Stimulated activated CD4-positive, alpha-beta T cell treated with anti-CD3 and anti-CD28 coated beads, Interleukin-1b, Interleukin-23, amount 100 ng/mL, for 48 hours (primary cell): Measurements from ENCODE around the gene CTXND1.
A peak's percentile ranks its signal among the peaks of the same experiment; 100 is the strongest.

Experiments
- DNase-seq: peaks from one replicate; pipeline ENCODE4 v3.0.0-alpha.2; 2020

CTXND1 gene

DNA sequence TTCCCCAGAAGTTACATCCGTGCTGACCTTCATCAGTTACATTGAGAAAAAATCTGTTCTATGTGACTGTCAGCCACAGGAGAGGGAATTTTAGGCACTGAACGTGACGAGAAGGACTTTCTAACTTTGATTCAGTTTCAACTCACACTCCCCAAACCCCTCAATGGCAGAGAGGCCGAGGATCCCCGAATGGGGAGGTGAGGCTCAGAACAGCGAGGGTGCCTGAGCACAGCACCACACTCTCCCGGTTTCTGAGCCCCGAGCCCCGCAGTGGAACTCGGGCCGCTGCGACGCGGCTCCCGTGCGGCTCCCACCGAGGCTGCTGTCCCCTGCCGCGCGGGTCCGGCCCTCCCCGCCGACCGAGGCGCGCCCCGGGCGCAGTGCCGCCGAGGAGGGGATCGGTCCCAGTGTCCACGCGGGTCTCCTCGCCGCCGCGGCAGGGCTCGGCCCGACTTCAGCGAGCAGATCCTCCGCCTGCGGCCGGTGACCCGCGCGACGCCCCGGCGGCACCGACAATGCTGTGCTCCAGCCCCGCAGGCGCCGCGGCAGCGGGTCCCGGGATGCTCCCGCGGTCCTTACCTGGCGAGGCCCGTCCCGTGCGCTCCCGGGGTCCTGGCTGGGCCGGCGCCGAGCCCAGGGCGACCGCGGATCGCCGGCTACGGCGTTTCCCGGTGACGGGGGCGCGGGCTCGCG, 439 bp downstream of the CTXND1 start:
- DNase-seq, result no peak

DNA sequence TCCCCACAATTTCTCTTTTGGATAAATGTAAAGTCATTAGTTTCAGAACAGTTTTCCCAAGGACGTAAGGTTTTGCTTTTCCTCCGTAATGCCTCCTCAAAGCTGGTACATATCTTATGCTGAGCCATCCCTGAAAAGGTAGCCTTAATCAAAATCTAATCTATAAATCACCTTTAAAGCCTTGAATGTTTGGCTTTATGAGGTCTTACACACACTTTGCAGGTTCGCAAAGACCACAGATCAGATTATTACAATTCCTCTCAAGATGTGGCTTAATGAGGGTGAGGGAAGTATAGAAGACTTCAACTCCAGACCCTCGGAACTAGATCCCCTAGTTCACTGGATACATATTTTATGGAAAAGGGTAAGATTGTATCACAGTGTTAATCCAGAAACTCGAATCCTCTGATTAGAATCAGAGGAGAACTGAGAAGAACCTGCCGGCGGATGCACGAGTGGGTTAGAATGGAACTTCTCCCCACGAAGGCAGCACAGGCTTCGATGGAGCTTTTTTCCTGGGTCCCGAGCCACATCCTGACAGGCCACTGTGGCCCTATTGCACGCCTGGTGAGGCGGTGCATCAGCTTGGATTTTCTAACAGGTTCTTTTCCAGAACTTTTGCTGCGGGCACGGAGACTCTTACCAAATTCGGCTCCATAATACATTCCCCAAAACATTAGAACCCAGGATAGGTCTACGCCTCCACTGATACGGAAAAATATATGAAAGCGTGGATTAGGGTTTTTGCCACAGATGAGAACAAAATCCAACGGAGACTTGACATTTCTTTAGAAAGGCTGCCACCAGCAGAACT, 1.2 kb downstream of the CTXND1 start:
- no peak for DNase-seq

DNA sequence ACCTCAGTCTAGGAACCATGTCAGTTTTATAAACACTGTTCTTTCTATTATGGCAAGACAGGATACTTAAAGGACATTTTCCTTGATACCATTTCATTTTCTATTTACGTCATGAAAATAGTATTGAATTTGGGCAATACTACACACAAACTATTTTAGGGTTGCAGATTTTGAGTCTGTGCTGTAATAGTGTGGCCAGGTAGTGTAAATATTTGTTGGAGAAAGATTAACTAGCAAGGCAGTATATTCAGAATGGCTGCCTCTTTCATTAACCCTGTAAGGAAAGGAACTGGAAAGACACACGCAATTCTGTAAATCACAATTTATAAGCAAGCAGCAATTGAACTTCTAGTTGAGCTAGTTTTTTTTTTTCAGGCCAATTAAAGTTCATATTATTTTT, 2.0 kb downstream of the CTXND1 start:
- DNase-seq, result no peak

DNA sequence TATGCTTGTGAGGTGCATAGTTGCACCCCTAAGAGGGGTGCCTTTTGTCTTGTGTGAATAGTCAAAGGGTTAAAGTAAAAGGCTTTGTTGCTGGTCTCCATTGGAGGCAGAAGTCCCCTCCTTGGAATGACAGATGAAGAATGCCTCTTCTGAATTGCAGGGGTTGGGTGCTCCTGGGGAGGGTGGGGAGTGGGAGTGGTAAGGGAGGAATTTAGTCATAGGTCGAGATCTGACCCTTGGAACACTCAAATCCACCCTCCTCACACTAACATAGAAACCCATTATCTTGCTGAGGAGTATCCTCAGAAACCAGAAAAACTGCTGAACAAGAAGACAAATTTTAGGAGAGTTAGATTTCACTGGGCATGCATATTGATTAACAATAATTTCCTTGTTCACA, 4.7 kb downstream of the CTXND1 start:
- DNase-seq, result no peak

DNA sequence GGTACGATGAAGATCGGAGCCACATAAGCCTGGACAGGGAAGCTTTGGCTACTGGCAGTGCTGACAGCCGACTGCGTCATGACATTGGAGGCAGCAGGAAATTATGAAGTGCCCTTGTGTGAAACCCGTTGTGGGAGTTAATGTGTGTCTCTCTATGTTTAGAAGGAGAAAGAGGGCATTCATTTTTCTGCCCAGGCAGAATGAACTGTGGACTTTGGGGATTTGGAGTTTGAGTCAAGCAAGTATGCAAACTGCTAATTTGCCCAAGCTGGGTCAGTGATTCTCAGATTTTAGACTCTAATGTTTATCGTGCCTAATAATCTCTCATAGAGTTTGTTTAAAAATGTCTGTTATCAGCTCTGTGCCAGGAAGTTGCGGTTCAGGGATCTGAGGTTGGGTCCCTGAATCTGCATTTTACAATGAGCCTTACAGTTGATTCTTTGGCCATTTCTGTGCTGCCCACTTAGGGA, 5.6 kb downstream of the CTXND1 start:
- DNase-seq, result no peak

DNA sequence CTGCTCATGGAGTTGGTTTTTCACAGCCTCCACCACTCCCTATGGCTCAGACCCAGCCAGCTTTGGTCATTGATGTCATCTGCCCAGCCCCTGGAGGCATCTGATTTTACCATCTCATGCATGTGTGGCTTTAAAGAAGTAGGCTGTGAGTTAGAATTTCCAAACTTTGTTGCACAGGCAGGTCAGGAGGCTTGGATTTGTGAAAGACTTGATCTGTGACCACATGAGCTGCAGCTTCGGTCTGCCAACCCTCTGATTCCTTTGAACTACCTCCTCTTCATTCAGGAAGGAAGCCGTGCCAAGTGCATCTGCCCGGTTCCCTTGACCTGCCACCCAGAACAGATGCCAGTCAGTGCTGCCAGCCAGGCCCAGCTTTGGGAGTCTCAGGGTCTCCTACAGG, 9.2 kb downstream of the CTXND1 start:
- no peak for DNase-seq

DNA sequence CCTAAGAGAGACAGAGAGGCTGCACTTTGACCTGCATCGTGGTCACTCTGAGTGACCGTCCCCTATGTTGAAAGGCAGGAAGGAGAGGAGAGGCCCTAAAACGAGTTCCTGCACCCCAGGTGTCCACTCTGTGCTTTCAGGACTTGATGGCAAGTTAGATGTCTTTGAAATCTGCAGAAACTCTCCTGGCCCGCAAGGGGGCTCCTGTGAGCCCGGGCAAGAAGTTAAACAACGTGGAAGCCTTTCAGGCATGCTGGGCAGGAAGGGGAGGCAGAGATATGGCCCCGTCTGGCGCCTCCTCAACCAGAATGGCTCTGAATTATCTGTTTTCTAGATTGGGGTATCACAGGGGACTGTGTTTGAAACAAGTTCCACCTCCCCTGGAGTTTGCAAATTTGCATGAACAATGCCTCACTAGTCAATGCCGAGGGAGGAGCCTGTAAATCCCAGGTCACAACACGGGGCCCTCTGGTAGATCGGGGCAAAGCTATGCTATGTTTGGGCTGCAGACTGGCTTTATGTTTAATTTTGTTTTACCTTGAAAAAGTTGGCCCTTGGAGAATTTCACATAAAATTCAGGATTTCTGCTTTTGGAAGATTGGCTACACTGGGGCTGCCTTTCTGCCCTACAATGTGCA, 9.8 kb downstream of the CTXND1 start:
- peak; percentile 7 for DNase-seq

DNA sequence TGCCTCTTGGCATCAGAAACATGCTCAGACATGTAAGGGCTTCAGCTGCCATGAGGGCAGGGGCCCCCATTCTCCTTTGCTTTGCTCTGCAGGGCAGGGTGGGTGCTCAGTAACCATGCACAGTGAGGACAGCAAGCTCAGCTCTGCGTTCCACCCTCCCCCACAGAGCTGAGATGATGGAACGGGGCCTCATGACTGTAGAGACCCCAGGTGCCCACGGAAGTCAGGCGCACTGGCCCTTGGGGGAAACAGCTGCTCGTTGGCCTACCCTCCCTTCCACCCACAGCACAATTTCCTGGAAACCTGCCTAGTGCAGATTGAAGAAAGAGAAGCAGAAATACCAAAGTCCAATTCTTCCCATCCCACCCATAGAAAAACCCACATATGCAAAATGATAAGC, 10.5 kb downstream of the CTXND1 start:
- DNase-seq, result no peak

DNA sequence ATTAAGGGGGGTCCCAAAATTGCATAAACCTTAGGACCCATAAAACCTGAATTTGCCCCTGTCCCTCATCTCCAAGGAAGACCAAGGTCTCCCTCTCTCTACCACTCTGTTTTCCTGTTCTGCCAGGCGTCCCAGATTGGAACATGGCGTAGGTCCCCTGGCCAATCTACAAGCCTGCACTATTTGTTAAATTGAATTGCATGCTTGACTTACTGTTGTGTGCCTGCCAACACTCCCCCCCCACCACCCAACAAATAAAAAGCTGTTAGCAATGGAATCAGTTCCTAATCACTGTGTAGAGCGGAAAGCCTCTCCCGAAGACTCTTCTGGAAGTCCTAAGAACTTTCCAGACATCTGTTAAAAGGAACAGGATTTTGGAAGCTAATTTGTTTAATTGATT, 11.7 kb downstream of the CTXND1 start:
- DNase-seq, result no peak

DNA sequence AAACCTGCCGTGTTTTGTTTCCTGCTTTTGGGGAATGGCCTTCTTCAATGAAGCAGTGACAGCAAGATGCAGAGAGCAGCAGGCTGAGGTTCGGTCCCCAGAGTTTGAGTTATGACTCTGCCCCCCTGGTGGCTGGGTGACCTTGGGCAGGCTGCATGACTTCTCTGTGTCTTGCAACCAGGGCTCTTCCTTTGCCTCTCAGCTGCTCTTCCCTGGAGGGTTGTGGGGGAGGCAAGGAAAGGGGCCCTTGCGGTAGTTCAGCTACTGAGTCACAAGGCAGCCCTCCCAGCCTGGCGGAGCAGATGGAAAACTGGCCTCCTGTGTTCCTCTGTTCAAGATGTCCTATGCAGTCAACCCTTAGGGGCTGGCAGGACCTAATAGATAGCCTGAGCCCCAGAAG, 17.1 kb downstream of the CTXND1 start:
- DNase-seq, result peak; percentile 35

DNA sequence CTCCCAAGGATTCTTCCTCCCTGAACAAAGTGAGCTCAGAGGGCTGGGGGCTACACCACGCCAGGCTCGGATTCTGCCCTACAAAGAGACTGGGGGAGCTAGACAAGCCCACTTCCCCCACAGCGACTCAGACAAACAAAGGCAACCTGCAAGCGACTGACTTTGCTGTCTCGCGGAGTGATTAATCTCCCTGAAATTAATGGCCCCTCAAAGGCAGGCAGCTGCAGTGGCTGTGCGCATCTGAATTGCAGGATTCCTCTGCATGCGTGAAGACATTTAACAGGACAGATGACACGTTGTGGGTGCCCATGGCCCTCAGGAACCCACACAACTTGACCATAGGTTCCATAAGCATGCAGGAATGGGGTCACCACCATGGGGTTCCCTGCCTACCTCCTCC, 18.4 kb downstream of the CTXND1 start:
- no peak for DNase-seq

DNA sequence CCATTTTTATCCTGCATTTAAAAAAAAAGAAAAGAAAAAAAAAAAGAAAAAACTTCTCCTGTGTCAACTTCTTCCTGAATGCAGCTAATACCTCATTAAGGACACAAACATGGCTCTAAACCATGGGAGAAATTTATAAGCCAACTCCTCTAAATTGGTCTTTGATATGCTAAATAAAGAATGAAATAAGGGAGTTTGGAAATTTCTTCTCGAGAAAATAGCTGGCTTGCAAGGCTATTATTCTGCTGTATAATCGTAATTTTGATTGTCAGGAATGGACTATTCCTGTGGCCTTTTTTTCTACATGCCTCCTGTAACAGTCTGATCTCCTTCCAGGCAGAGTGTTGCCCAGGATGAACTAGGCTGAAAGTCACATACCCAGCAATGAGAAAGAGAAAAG, 20.6 kb downstream of the CTXND1 start:
- no peak for DNase-seq

DNA sequence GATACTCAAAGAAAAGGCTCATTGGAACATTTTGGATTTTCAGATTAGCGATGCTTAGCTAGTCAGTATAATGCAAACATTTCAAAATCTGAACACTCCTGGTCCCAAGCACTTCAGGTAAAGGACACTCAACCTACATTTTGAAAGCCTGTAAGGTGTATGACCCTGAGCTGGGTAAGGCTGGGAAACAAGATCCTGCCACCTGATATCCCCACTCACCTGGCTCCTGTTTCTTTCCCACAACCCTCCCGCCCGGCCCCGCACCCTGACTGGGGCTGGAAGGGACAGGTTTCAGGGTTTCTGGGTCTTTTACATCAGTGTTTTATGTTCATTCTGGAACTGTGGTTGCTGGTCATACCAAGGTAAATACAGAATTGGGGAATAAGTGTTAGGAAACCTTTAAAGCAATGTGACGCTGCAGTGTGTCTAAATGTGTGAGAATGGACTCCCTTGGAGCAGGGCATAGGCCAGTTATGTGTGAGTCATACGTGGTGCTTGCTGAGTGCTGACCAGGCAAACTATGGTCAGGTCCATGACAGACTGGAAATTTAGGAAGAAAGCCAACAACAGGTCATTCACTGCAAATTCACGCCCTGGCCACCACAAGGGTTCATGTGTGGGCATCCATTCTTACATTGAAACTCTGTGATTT, 22.9 kb downstream of the CTXND1 start:
- DNase-seq, result no peak

DNA sequence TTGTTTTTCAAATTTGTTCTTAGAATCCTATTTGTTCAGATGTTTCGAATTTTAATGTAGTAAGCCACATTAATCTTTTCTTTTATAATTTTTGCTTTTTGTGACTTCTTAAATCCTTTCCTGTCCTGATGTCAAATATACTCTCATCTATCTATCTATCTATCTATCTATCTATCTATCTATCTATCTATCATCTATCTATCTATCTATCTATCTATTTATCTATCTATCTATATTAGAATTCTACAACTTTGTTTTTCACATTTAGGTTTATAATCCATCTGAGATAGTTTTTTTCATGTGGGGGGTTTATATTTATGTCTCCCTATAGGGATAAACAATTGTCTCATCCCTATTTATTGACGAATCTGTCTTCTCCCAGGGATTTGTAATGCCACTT, 32.1 kb downstream of the CTXND1 start:
- DNase-seq, result no peak

DNA sequence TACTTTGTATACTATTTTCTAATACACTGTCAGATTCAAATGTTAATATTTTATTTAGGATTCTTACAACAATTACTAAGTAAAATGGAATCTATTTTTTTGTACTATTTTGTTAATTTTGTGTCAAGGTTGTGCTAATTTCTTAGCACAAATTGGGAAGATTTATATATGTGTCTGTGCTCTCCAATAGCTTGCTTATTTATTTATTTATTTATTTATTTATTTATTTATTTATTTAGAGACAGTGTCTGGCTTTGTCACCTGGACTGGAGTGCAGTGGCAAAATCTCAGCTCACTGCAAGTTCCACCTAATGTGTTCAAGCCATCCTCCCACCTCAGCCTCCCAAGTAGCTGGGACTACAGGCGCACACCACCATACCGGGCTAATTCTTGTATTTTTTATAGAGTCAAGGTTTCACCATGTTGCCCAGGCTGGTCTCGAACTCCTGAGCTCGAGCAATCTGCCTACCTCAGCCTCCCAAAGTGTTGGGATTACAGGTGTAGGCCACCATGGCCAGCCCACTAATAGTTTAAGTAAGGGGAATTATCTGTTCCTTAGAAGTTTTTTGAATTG, 34.6 kb downstream of the CTXND1 start:
- DNase-seq, result no peak

DNA sequence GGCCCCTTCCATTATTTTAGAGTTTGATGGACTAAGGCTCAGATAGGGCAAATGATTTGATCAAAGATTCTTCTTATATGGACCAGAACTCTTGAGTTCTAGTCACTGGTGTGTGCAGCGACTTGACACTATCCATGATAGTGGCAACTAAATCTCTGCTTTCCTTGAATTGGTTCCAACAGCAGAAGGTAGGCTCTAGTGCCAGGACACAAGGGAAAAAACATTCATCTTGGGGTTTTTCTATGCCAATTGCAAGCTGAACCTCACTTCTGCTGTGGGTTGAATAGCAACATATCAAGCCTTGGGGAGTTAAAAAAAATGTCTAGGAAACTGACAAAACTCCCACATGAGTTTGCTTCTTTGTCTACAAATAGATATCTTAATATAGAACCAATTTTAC, 35.1 kb downstream of the CTXND1 start:
- DNase-seq, result no peak

DNA sequence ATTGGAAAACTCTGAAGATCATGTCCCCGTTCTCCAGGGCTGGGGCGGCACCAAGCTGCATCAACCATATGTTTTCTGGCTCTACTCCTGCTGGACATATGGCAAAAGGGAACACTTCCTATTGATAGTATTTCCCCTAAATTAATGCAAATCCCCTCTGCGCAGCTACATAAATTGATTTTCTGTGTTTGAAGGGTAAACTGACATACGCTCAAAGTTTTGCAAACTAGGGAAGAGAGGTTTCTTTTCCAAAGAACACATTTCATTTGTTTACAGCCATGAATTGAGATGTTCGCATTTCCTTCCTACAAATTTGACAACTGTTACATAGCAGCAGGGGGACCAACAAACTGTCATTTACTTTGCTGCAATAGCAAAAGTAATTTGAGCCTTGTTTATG, 35.9 kb downstream of the CTXND1 start:
- no peak for DNase-seq

DNA sequence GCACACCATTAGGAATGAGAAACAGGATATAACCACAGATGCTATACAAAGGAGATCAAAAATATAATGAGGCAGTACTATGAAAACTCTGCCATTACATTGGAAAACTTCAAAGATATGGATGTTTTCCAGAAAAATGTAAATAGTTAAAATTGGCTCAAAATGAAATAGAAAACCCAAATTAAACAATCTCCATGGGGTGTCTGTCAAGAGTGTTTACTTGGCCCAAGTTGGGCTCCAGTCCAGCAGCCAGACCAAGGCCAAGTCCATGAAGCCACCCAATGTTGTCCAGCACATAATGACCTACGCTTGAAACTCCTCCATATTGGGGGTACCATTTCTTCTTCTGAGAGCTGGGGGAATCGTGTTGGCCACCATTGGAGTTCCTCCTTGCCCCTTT, 37.1 kb downstream of the CTXND1 start:
- no peak for DNase-seq

DNA sequence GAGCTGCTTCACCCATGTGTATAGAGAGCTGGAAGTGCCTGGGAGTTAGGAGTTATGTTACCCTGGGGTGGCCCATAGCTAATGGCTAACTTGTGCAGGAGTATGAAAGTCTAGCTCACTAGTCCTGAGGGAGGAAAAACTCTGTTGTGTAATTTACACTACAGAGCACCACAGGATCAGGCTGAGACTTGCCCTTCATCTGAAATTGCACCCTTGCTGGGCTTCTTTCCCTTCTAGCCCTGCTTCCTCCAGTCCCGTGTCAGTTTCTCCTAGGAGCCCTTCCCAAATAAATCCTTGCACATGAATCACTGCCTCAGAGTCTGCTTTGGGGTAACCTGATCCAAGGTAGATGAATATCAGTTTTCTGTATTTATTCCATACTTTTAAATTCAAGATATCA, 40.0 kb downstream of the CTXND1 start:
- no peak for DNase-seq

DNA sequence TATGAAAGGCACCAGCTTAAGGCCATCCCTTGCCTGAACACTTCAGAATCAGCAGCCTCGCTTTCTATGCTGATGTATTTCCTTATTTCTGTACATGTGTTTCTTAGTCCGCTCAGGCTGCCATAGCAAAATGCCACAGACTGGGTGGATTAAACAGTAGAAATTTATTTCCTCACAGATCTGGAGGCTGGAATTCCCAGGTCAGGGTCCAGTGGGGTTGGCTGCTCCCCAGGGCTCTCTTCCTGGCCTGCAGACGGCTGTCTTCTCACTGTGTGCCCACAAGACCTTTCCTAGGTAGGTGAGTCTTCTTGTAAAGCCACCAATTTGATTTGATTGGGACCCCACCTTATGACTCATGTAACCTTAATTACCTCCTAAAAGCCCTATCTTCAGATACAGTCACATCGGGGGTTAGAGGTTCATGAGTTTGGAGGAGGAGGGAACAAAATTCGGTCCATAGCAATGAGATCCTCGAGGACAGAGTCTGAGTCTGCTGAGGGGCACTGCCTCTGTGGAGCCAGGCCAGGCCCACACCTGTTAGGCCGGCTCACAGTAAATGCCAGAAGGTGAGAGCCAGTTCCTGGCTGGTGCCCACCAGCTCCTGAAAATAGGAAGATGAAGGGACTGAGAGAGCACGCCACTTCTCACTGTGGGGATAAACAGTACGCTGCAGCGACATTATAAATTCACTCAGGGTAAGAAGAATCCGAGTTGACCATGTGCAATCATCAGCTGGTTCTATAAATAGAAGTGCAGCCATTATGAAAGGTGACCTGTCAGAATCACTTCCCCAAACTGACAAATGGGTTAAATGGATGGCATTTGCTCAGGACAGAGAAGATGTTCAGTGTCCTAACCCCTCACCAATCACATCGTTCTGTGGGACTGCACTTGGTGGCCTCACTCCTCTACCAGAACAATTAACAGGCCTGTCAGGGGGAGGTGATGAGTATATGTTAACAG, 41.1 kb downstream of the CTXND1 start:
- DNase-seq, result no peak

DNA sequence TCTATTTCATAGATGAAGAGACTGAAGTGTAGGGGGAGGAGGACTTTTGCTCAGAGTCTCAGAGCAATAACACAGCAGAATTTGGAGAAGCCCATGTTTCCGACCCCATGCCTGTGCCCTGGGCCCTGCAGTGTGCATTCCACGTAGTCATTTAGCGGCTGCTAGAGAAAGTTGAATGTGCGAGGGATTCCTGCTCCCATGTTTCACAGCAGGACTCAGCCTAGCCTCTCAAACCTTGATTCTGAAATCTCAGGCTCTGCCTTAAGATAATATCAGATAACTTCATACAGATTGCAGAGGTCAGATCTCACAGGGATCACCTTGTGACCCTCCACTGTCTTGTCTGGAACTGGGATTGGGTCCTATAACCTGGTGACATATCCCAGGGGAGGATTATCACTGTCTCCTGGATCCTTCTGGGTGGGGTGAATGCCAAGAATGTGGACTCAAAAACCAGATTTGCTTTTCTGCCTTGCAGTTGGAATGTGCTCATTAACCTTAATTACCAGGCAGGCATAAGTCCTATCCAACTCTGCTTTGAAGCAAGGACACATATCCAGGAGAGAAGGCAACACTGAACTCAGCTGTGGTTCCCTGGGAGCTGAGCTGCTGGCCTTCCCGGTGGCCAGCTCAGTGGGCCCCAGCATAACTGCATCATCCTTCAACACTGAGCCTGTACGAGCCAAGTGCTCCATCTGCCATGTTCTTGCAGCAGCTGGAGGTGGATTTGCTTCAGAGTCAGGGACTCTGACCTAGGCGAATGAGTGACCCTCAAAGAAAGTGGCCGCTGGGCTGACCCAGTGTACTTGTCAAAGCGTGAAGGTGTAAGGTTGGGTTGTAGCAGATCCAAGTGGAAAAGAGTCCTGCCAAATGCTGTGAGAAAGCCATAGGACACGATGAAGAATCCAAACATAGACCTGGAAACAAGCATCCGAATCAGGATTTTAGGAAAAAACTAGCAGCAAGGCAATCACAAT, 43.0 kb downstream of the CTXND1 start:
- DNase-seq, result no peak
